HCT116 (cell line): ENCODE data around the gene E2F1.

ENCODE experiments used
- EGR1 ChIP-seq: IDR thresholded peaks from 2 replicates; pipeline ENCODE4 v1.6.1; 2012; ENCODE audit warnings: low read depth
- EZH2 ChIP-seq: fragments of 200-600 bp; sonication (generic); IDR thresholded peaks from 2 replicates; pipeline ENCODE4 v1.6.1; 2017; ENCODE audit warnings: antibody characterized with exemption, mixed run types
- POLR2A ChIP-seq: IDR thresholded peaks from 2 replicates; pipeline ENCODE4 v1.7.0; 2011; ENCODE audit warnings: borderline replicate concordance; ENCODE audit not compliant: insufficient read depth, insufficient read length; ENCODE audit errors: extremely low read depth
- RAD21 ChIP-seq: IDR thresholded peaks from 2 replicates; pipeline ENCODE4 v1.6.1; 2012; ENCODE audit warnings: low read depth, mild to moderate bottlenecking
- SP1 ChIP-seq: IDR thresholded peaks from 2 replicates; pipeline ENCODE4 v1.6.1; 2012; ENCODE audit warnings: low read depth
- YY1 ChIP-seq: IDR thresholded peaks from 2 replicates; pipeline ENCODE4 v1.6.1; 2011; ENCODE audit warnings: low read length, low read depth, moderate library complexity, mild to moderate bottlenecking; ENCODE audit not compliant: insufficient replicate concordance; ENCODE audit errors: extremely low read depth
- ZNF274 ChIP-seq: fragments of 200-500 bp; sonication (Bioruptor generic); IDR thresholded peaks from 2 replicates; pipeline ENCODE4 v1.6.1; 2014; ENCODE audit warnings: mild to moderate bottlenecking, low read depth, low read length, inconsistent platforms
- TF ChIP-seq, protein P1 (sequence below), 3 experiments: fragments of 200-600 bp in 1 of 3; sonication (generic) in 1 of 3; IDR thresholded peaks in 2 of 3; conservative IDR thresholded peaks in 1 of 3; 2 replicates each; pipeline ENCODE4 v1.5.1; 2012 to 2017; ENCODE audit warnings: low read depth in 2 of 3, low read length in 2 of 3, antibody characterized with exemption in 1 of 3, borderline replicate concordance in 1 of 3, control low read depth in 1 of 3, mild to moderate bottlenecking in 1 of 3, mixed read lengths in 1 of 3, mixed run types in 1 of 3, moderate library complexity in 1 of 3; ENCODE audit not compliant: insufficient read depth in 1 of 3

GRCh38 chr20:33685328-33686099, 671 bp downstream of the E2F1 start:
- TF ChIP-seq, protein P1, sequence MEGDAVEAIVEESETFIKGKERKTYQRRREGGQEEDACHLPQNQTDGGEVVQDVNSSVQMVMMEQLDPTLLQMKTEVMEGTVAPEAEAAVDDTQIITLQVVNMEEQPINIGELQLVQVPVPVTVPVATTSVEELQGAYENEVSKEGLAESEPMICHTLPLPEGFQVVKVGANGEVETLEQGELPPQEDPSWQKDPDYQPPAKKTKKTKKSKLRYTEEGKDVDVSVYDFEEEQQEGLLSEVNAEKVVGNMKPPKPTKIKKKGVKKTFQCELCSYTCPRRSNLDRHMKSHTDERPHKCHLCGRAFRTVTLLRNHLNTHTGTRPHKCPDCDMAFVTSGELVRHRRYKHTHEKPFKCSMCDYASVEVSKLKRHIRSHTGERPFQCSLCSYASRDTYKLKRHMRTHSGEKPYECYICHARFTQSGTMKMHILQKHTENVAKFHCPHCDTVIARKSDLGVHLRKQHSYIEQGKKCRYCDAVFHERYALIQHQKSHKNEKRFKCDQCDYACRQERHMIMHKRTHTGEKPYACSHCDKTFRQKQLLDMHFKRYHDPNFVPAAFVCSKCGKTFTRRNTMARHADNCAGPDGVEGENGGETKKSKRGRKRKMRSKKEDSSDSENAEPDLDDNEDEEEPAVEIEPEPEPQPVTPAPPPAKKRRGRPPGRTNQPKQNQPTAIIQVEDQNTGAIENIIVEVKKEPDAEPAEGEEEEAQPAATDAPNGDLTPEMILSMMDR (IDR thresholded peaks at IDR 0.05 in 2 of 3, conservative IDR thresholded peaks at IDR 0.05 in 1 of 3; ENCODE audit: borderline replicate concordance in 1 of 3, insufficient read depth in 1 of 3, low read depth in 2 of 3, low read length in 2 of 3): no peak
- no peak for TF ChIP-seq SP1
- no peak for TF ChIP-seq EZH2
- TF ChIP-seq YY1: no peak
- TF ChIP-seq EGR1: no peak
- no peak for TF ChIP-seq POLR2A
- no peak for TF ChIP-seq RAD21
- TF ChIP-seq ZNF274: no peak
